DMS 273 (cell line): ENCODE measurements around the gene VRK3.
"Not testable (repeated sequence)": the region's sequence is repeated elsewhere in the genome, so short reads cannot be mapped to it uniquely, and the experiment has no call there.

Experiments used
- DNase-seq: peaks from one replicate; lab custom pipeline; 2025; ENCODE audit not compliant: unreplicated experiment; lab: John Stamatoyannopoulos, UW

The VRK3 gene

DNA sequence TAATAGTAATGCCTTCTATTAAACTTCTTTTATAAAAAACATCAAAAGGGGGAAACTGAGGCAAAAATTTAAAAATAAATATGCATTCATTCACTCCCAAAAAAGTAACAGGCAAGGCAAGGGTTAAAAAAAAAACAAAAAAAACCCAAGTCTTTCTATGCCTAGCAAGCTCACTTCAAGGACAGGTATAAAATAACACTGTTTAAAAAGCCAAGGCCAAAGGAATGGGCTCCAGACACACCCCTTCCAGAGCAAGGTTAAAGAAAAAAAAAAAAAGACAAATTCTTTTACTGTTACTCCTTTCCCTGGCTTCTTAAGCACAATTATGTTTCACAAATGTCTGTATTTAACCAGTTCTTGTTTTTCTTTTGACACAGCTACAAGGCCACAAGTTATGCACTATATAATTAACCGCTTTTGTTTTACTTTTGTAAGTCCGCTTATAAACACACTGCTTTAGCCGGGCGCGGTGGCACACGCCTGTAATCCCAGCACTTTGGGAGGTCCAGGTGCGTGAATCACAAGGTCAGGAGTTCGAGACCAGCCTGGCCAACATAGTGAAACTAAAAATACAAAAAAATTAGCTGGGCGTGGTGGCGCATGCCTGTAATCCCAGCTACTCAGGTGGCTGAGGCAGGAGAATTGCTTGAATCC, 67.8 kb downstream of the VRK3 start:
- DNase-seq: no peak

DNA sequence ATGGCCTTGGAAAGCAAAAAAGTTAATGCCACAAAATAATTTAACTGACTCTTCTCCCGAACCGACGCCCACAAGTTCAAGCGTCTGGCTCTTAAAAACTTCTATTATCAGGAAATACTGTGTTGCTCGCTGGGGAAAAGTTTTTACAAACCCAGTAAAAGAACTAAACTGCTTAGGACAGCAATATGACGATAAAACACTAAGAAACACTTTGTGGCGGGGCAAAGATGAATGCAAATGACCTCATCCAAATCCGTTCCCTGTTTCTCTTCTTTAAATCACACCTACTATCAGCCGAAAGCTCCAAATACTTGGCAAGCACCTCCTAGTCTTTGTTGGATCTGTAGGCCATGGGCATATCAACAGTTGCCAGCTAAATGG, 69.1 kb downstream of the VRK3 start:
- DNase-seq: no peak

DNA sequence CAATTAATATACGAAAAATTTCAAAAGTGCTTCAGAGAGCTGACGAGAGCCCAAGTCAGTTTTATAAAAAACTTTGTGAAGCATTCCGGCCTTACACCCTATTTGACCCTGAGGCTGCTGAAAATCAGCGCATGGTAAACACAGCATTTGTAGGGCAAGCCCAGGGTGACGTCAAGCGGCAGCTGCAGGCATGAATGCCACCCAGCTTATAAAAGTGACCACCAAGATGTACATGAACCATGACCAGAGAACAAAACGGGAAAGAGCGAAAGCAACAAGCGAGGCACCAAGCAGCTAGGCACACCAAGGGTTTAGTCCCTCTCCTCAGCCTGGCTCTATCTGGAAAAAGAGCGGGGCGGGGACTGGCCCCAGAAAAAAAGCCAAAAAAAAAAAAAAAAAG, 70.2 kb downstream of the VRK3 start:
- DNase-seq: no peak

DNA sequence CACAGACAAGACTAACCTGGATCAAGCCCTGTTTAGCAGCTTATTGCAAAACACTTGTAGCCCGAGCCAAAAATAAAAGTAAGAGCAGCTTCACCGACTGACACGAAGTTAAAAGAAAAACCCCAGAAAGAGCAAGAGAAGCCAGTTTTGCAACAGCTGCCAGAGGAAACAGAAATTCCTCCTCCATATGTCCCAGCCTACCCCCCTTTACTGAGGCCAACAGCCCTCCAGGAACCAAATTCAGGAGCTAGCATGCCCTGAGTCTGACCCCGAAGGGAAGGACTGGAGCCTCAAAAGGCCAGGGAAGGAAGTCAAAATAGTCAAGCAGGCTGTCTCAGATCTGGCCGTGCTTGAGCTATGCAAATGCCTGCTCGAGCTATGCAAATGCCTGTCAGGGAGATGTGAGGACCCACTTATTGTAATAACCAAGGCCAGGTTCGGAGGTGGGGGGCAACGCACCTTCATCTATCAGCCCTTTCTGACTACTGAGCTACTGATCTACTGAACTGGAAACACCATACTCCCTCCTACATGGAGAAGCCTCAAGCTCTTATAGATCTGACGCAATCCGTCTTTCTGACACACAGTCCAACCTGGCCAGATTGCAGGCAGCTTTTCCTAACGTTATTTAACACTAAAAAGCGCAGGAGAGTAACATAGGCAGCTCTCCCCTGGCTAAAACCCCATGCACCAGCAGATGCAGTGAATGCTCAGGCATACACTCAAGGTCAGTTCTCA, 70.9 kb downstream of the VRK3 start:
- peak; percentile 66 for DNase-seq

DNA sequence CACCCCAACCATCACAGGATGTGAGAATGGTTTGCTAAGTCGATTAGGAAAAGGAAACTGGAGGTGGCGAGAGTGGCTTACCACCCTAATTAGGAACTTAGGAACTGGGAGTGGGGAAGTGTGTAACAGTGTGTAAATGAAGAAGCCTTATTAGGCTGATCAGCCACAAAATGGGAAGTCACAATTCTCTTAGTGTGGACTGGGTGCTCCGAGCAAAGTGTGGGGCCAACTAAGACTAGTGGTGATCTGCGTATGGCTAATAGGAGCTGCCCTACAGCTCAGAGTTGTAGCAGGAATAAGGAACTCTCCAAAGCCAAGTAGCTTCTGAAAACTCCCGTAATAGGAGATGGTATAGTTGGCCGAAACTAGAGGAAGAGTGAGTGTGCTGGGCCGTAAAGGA, 71.8 kb downstream of the VRK3 start:
- DNase-seq: no peak

DNA sequence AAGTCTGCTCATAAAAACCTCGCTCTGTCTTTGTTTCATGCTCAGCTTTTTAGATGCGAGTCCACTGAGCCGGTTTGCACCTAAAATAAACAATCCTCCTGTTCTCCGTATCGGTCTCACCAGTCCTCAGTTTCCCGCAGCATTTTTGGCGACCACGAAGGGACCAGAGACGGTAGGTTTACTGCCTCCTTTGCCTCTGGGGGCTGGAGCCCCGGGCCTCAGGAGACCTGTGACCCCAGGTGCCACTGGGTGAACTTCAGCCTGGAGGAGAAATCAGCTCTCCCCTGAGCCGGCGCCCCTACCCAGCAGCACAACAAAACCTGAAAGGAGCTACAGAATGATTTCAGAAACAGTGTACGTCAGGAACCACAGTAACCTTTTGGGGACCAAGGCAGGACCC, 72.3 kb downstream of the VRK3 start:
- DNase-seq: no peak

DNA sequence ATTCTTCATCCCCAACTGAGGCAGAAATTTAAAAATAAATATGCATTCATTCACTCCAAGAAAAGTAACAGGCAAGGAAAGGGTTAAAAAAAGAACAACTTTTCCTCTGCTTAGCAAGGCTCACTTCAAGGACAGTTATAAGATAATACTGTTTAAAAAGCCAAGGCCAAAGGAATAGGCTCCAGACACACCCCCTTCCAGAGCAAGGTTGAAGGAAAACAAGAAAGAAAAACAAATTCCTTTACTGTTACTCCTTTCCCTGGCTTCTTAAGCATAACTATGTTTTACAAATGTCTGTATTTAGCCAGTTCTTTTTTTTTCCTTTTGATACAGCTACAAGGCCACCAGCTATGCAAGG, 72.7 kb downstream of the VRK3 start:
- DNase-seq: no peak

DNA sequence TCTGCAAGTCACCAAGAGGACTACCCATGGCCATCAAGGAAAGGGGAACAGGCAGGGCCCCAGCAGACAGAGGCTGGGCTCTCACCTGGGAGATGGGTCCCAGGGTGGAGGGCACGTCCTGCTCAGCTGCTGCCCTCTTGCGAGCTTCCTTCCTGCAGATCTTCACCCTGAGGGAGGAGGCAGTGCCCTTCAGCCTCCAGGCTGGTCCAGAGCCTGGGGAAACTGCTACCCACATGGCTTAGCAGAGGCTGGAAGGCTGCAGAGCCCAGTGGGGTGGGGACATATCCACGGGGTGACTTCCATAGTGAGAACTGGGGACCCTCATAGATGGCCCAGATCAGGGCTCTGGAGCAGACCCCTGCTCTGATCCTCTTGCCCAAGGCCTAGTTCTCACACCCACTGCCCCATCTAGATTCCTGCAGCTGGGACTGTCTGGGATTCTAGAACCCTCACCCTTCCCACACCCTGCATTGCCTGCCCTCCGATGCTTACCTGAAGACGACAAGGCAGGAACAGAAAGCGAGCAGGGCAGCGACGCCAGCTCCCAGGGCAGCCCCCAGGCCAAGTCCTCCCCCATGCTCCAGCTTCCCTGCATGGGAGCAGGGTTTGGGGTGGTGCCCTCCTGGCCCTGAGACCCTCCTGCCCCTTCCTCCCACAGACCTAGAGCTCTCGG, 73.2 kb downstream of the VRK3 start:
- no peak for DNase-seq

DNA sequence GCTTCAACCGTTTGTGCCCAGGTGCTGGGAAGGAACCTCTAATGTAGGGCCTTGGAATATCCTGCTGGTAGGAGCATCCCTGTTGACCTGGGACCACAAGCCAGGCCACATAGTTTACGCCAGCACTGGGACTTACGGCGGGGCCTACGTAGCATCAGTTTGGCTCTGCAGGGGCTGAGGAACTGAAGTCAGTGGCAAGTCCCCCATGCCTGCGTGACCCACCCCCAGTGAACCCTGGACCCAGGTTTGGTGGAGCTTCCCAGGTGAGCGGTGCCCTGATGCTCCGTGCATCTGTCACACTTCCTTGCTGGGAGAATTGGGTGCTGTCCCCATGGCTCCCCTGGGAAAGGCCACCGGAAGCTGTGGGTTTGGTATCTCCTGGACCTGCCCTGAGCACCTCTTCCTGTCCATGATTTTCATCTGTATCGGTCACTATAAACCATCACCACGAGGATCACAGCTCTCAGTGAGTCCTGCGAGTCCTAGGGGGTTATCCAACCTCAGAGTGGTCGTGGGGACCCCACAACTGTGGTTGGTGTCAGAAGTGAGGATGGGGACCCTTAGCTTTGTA, 74.1 kb downstream of the VRK3 start:
- no peak for DNase-seq

DNA sequence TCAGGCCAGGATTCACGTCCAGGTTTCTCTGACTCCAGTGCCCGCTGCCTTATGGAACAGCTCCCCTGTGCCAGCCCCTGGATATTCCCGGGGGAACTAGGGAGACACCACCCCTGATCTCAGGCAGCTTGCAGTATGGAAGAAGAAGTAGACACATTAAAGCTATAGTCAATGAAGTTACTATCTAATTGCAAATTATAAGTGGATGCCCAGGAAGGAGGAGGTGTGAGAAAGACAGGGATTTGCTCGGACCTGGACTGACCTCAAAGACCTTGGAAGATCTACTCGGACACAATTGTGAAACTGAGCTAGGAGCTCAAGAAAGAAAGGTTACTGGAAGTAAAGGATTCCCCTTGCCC, 74.6 kb downstream of the VRK3 start:
- no peak for DNase-seq

DNA sequence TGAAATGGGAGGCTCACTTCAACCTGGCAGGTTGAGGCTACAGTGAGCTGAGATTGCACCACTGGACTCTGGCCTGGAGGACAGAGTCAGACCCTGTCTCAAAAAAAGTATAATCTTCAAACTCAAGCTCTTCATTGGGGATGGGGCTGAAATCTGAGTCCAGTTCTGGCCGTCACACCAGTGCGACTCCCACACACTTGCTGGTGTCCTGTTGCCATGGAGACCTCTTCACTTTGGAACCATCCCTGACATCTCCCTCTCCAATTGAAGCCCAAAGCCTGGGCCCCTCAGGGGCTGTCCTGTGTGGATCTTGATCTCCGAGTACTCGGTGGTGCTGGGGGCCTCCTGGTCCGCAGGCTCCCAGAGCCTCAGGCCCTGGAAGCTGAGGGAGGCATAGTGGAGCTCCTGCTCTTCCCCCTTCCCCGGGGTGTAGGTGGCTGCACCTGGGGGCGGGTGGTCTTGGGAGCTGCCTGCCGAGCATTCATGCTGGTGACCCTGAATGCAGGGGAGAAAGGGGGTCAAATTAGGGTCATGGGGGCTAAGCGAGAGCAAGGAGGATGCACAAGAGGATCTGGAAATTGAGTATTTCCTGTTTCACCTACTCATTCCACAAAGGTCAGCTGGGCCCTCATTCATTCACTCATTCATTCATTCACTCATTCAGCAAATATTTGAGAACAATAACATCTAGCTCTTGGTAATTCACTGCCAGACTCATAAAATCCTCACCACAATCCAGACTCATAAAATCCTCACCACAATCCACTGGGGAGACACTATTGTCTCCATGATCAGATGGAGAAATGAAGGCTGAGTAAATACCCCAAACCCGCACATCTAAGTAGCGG, 75.2 kb downstream of the VRK3 start:
- peak; percentile 30 for DNase-seq

DNA sequence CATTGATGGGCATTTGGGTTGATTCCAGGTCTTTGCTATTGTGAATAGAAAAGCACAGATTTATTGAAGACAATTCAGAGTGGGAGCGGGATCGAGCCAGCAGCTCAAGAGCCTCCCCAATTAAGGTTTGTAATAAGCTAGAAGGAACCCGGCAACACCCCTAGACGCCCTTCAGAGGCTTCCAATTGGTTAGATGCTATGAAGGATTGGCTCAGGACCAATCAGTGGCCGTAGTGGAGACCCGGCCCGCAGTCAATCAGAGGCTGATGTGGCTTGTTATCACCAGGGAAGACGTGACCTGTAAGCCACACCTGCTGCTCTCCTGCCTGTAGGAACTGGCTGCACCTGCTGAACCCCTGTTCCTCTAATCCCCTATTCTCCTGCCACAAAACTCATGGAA, 78.8 kb downstream of the VRK3 start:
- DNase-seq: peak; percentile 47

DNA sequence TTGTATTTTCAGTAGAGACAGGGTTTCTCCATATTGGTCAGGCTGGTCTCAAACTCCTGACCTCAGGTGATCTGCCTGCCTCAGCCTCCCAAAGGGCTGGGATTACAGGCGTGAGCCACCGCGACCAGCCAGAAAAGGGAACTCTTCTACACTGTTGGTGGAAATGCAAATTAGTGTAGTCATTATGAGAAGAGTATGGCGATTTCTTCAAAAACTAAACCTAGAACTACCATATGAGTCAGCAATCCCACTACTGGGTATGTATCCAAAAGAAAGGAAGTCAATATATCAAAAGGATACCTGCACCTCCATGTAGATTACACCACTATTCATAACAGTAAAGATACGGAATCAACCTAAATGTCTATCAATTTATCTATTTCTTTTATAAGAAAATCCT, 80.6 kb downstream of the VRK3 start:
- not testable (repeated sequence) for DNase-seq

DNA sequence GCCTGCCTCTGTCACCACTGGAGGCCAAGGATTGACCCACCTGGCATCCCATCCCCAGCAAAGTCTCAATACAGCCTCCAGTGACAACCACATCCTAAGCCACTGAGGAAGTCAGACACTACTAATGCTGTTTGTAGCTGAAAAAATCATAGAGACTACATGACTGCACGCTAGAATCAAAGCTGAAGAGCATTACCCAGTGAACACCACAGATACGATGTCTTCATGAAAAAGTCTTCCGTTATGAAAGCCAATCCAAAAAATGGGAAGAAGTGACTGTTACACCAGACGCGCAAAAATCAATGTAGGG, 84.7 kb downstream of the VRK3 start:
- DNase-seq: no peak

DNA sequence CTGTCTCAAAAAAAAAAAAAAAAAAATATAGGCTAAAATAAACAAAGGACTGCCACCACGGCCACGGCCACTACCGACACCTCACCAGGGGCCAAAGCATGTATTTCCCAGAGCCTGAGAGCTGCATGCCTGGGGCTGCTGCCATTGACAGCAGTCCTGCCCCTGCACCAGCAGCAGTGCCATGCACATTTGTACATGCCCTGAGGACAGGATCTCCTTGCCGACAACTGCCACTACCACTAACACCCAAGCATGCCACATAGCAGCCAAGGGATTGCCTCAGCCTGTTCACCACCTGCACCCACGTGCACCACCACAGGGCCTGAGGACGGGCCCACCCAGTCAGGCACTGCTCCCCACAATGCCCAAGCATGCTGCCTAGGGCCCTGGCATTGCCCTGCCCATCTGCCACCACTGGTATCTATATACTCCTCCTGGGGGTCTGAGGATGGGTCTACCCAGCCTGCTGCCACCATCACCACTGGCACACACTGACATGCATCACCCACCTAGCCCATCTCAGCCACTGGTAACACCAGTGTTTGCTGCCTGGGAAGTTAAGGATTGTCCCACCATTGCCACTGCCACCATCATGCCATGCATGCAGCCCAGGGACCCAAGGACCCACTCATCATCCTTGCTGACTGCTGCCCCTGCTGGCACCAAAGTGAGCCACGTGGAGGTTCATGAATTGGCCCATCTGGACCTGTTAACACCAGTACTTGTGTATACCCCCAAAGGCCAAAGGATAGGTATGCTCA, 85.3 kb downstream of the VRK3 start:
- peak; percentile 48 for DNase-seq

DNA sequence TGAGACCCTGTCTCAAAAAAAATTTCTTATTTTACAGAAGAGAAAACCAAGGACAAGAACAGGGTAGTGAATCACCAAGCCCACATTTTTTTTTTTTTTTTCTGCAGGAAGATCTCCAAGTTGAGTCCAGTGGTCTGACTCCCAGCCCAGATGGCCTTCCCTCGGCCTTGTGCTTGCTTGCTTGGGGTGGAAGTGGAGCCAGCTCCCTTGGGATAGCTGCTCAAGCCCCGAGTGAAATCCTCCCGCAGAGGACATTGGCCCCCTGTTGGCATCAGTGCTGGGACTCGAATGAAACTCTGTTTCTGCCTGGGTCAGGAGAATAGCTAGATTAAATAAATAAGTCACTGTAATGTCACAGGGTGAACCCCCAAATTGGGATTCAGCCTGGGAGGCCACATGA, 86.5 kb downstream of the VRK3 start:
- DNase-seq: no peak

DNA sequence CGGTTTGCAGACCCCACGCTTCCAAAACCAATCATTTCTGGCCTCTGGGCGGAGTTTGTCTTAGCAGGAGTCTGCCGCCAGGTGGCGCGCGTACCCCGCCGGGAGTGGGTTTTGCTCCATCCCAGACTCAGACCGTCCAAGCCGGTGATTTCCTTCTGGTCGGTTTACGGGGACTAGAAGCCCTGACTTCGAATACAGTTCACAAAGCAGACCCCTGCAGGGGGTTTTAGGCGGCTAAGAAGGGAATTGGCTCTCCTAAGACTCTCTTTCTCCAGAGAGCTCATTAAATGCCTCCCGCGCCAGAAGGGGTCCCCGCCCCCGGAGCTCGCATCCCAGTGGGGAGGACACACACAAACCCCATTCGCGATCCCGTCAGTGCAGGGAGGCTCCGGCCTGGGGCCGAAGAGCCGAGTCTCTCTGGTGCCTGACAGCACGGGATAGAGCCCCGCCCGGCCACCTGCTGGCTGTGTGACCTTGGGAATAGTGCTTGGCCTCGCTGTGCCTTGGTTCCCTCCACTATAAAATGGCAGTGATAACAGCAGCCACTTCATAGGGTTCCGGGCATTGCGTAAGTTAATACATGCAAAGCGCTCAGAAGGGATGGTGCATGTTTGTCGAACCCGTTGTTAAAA, 87.3 kb downstream of the VRK3 start:
- peak; percentile 91 for DNase-seq

DNA sequence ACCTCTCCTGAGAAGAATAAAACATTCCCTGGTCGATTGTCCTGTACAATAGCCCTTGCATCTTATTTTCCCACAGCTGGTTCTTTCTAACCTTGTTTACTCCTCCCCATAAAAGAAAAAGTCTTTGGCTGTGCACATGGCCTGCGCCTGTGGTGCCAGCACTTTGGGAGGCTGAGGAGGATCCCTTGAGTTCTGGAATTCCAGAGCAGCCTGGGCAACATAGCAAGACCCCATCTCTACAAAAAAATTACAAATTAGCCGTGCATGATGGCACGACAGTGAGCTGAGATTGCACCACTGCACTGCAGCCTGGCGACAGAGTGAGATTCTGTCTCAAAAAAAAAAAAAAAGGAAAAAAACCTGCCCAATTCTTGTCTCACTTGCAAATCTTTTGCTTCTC, 88.6 kb downstream of the VRK3 start:
- DNase-seq: no peak

DNA sequence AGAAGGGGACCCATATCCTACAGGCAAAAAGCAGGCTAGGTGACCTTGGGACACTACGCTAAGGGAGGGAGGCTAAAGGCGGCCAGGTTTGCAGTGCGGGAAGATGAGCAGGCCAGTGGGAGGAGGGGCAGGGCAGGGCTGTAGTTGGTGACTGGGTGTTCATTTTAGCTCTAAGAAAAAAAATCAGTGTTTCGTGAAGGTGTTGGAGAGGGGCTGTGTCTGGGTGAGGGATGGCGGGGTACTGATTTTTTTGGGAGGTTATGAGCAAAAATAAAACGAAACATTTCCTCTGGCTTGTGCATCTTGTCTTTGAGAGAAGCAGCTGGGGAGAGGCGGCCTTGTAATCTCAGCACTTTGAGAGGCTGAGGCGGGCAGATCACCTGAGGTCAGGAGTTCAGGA, 91.5 kb downstream of the VRK3 start:
- DNase-seq: no peak

DNA sequence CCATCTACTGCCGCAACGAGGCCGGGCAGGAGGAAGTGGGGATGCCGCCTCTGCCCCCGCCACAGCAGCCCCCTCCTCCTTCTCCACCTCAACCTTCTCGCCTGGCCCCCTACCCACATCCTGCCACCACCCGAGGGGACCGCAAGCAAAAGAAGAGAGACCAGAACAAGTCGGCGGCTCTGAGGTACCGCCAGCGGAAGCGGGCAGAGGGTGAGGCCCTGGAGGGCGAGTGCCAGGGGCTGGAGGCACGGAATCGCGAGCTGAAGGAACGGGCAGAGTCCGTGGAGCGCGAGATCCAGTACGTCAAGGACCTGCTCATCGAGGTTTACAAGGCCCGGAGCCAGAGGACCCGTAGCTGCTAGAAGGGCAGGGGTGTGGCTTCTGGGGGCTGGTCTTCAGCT, 92.4 kb downstream of the VRK3 start:
- DNase-seq: no peak
